Measurements from ENCODE around the gene MEF2B.
"Not testable (repeated sequence)": the region's sequence is repeated elsewhere in the genome, so short reads cannot be mapped to it uniquely, and the experiment has no call there.

The MEF2B gene

DNA sequence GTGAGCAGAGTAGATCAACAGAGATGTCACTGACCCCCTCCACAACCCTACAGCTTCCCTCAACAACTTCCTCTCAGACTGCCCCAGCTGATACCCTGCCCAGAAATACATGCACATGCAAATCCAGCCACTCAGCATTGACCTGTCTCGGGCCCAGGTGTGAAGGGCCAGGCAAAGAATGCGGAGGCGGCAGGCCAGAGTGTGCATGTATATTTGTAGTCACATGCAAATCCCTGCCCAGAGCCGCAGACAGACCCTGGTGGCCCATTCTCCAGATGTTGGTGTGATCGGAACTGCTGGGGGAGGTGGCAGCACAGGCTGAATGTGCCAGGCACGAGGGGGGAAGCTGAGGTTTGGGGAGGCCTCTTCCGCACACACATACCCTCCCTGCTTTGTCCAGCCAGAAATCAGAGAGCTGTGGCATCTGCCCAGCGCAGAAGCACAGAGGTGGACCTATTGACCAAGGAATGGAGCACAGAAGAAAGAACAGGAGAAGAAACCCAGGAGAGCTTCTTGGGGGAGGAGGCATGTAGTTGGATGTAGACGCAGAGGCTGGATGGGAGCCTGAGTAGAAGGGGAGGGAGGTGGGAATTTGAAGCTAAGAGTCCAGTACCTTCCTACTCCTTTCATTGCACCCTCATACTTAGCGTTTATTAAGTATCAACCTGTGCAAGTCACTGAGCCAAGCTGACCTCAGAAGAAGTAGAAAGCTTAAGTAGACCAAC, 14.4 kb downstream of the MEF2B start:
- no peak for TF ChIP-seq ZNF274 (IDR thresholded peaks at IDR 0.05; ENCODE audit: low read depth, low read length)
- no peak overlapping the region; the same call in 1 of the 2 replicates for H3K4me3 ChIP-seq (ENCODE audit: low read length)

DNA sequence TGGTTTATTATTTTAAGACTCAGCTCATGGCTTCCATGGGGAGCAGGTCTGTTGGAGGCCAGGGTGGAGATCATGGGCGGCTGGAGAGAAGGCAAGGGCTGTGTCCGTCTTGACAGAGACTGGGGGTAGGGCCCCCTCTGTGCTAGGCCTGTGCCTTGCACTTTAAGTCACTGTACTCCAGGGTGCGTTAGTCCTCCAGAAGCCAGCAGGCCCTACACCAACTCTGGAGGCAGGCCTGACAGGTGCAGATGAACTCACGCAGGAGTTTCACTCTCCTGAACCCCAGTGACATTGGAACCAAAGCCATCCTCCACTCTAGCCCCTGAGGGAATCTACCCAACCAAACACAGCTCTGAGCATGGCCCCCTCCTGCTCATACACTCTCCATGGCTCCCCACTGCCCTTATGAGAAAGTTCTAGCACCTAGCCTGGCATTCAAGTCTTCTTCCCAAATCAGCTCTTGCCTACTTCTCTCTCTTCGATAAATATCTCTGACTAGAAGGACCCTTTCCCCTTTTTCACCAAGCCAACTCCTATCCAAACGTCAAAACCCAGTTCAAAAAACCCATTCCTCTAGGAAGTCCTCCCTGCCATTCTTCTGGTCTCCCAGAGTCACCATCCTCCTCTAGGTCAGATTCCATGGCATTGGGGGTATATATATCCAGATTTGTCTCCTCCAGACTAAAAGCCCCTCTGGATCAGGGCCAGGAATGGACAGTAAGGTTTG, 15.1 kb downstream of the MEF2B start:
- no peak for TF ChIP-seq ZNF274 (IDR thresholded peaks at IDR 0.05; ENCODE audit: low read depth, low read length)
- H3K4me3 ChIP-seq (ENCODE audit: low read length), result no peak overlapping the region; the same call in 1 of the 2 replicates

DNA sequence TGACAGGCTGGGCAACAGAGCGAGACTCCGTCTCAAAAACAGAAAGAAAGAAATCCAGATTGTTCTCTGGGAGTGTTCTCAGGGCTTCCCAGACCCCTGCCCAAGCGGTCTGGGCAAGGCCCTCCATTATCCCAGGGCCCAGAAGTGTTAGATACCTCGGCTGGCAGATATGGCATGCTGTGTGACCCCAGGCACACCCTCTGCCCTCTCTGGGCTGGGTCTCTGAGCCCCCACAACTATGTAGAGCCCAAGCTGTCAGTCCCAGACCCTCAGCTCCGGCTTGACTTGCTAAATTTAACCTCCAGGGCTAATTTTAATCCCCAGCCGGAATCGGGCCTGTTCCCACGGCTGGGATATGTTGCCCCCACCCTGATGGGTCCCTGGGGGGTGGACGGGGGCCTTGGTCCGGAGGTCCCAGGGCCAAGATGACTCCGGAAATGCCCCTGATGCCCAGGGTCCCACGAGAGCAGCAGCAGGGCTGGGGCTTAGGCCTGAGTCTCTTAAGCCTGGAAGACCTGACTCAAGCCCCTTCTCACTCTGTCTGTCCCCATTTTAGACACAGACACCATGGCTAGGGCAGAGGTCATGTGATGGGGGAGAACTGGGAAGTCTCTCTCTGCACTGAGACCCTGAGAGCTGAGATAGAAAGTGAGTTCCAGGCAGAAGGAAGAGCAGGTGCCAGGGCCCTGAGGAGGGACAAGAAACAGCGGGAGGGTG, 17.2 kb downstream of the MEF2B start:
- no peak overlapping the region for H3K4me3 ChIP-seq (ENCODE audit: low read length)
- no peak for TF ChIP-seq ZNF274 (IDR thresholded peaks at IDR 0.05; ENCODE audit: low read depth, low read length)

GRCh38 chr19:19151418-19151817, 18.6 kb downstream of the MEF2B start:
- no peak for TF ChIP-seq ZNF274 (IDR thresholded peaks at IDR 0.05; ENCODE audit: low read depth, low read length)
- no peak overlapping the region for H3K4me3 ChIP-seq (ENCODE audit: low read length)

GRCh38 chr19:19149435-19149834, 20.6 kb downstream of the MEF2B start:
- TF ChIP-seq ZNF274 (IDR thresholded peaks at IDR 0.05; ENCODE audit: low read depth, low read length), result no peak
- no peak overlapping the region for H3K4me3 ChIP-seq (ENCODE audit: low read length)

DNA sequence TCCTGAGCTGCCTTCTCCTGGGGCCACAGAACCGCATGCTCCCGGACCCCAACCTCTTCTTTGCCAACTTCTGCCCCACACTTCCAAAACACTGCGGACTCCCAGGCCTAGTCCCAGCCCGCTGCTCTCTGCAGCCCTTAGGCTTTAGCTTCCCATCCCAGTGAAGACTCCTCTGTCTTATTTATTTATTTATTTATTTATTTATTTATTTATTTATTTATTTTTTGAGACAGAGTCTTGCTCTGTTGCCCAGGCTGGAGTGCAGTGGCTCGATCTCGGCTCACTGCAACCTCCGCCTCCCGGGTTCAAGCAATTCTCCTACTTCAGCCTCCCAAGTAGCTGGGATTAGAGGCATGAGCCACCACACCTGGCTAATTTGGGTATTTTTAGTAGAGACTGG, 21.6 kb downstream of the MEF2B start:
- not testable (repeated sequence) for H3K4me3 ChIP-seq (ENCODE audit: low read length)

GRCh38 chr19:19147344-19147743, 22.7 kb downstream of the MEF2B start:
- H3K4me3 ChIP-seq (ENCODE audit: low read length), result no peak overlapping the region
- TF ChIP-seq ZNF274 (IDR thresholded peaks at IDR 0.05; ENCODE audit: low read depth, low read length), result no peak

- H3K4me3 ChIP-seq (ENCODE audit: low read length), result no peak overlapping the region
- TF ChIP-seq ZNF274 (IDR thresholded peaks at IDR 0.05; ENCODE audit: low read depth, low read length), result no peak
Observed at GRCh38 chr19:19146865-19147264, 23.2 kb downstream of the MEF2B start.

- H3K4me3 ChIP-seq (ENCODE audit: low read length), result no peak overlapping the region
- TF ChIP-seq ZNF274 (IDR thresholded peaks at IDR 0.05; ENCODE audit: low read depth, low read length), result no peak
Observed at GRCh38 chr19:19145684-19146608, 24.1 kb downstream of the MEF2B start.

- no peak for TF ChIP-seq ZNF274 (IDR thresholded peaks at IDR 0.05; ENCODE audit: low read depth, low read length)
- no peak overlapping the region for H3K4me3 ChIP-seq (ENCODE audit: low read length)
Observed at GRCh38 chr19:19145281-19145680, 24.8 kb downstream of the MEF2B start.

DNA sequence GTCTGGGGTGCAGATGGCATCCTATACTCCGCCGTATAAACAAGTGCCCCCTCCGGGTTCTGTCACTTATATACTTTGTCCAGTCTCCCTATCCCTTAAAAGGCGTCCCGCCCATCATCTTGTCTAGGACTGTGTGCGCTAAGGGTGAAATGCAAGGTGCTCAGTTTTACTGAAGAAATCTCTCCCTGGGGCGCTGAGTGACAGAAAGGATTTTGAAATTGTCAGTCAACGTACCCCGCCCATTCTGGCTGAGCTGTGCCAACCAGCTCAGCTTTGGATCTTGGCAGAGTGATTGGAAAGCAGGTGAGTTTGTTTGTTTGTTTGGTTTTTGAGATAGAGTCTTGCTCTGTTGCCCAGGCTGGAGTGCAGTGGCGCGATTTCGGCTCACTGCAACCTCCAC, 27.7 kb downstream of the MEF2B start:
- TF ChIP-seq ZNF274 (IDR thresholded peaks at IDR 0.05; ENCODE audit: low read depth, low read length), result no peak
- H3K4me3 ChIP-seq (ENCODE audit: low read length), result no peak overlapping the region

DNA sequence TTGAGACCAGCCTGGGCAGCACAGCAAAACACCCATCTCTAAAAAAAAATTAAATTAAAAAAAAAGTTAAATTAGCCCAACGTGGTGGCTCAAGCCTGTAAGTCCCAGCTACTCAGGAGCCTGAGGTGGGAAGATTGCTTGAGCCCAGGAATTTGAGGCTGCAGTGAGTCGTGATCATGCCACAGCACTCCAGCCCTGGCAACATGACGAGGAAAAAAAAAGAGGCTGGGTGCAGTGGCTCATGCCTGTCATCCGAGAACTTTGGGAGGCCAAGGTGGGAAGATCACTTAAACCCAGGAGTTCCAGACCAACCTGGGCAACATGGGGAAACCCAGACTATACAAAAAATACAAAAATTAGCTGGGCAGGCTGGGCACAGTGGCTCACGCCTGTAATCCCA, 29.6 kb downstream of the MEF2B start:
- no peak overlapping the region for H3K4me3 ChIP-seq (ENCODE audit: low read length)
- TF ChIP-seq ZNF274 (IDR thresholded peaks at IDR 0.05; ENCODE audit: low read depth, low read length), result no peak

- H3K4me3 ChIP-seq (ENCODE audit: low read length), result no peak overlapping the region
- TF ChIP-seq ZNF274 (IDR thresholded peaks at IDR 0.05; ENCODE audit: low read depth, low read length), result no peak
Observed at GRCh38 chr19:19139876-19140229, 30.2 kb downstream of the MEF2B start.
